ENCODE data around the gene CPLANE1. TPM values are rescaled to one million over a fixed set of nuclear protein-coding genes. Genes with fewer than 3 reads are reported as not detected.

The CPLANE1 gene
- 76.0 and 96.8 TPM in 2 replicates for total RNA-seq (2013; cell fraction: nucleolus; rRNA removed)
- total RNA-seq (2014; rRNA removed) (8.9 and 11.0 TPM in 2 replicates), total RNA-seq (2014; rRNA removed; fragmentation: Illumina TruSeq; extraction: Trizol) (14.8 and 16.7 TPM in 2 replicates), total RNA-seq (2021) (7.4 and 8.2 TPM in 2 replicates), polyA plus RNA-seq (2011; rRNA removed) (10.3 and 14.5 TPM in 2 replicates), polyA plus RNA-seq (2014; fragmentation: Illumina TruSeq; extraction: Trizol) (10.0 and 16.7 TPM in 2 replicates), polyA plus RNA-seq (2014; fragmentation: Nextera tagmentation; extraction: Ambion mirVana) (1 to 10 TPM; 1.7 to 2.1 TPM), polyA plus RNA-seq (2014; rRNA removed) (3.3 and 5.2 TPM in 2 replicates), polyA plus RNA-seq (2016; fragmentation: Nextera tagmentation; extraction: Ambion mirVana) (1 to 10 TPM; 3.3 to 4.7 TPM), polyA minus RNA-seq (2011; rRNA and poly(A)+ RNA removed) (12.7 and 19.4 TPM in 2 replicates), Bru-seq, nascent RNA (percentile 58 among the genes with signal in this experiment), BruChase-seq, experiment 1, labeled RNA remaining after a 6-hour chase (percentile 67 among the genes with signal in this experiment), BruChase-seq, experiment 2, labeled RNA remaining after a 2-hour chase (percentile 65 among the genes with signal in this experiment)
- polyA plus RNA-seq (2011; ENCODE audit: low read depth): 1.3 TPM
- 2.5 and 2.6 TPM in 2 replicates for polyA plus RNA-seq (2011; cell fraction: cytosol; rRNA removed)
- 7.9 and 8.1 TPM in 2 replicates for polyA plus RNA-seq (2011; cell fraction: nucleus; rRNA removed)
- polyA plus RNA-seq (2012): 2.5 and 2.8 TPM in 2 replicates
- 4.9 and 12.5 TPM in 2 replicates for polyA minus RNA-seq (2011; cell fraction: cytosol; rRNA and poly(A)+ RNA removed)
- 15.0 and 27.1 TPM in 2 replicates for polyA minus RNA-seq (2011; cell fraction: nucleus; rRNA and poly(A)+ RNA removed)
- long read RNA-seq, experiment 1: 0 reads
- long read RNA-seq, experiment 2, partial matches to known transcripts: 5 of 9 reads
- long read RNA-seq, experiment 2, other reads (novel, unspliced or antisense): 4 of 9 reads

- WGBS (ENCODE audit: insufficient coverage, insufficient replicate concordance, low lambda C conversion rate, missing lambda C conversion rate): 8% methylated on average over 53 of the region's 88 CpGs
- POLR2A ChIA-PET: interaction anchor here (0.6 to 1.3 kb wide), 2 partner anchors 122 to 511 kb away, joined by 4 to 5 read pairs; partner anchors contain the start of gene NUP155
- SMC1A ChIA-PET (ENCODE audit: uncharacterized antibody, unreplicated experiment): interaction anchor here (0.6 to 1.3 kb wide), 9 partner anchors 22 to 170 kb away, joined by 3 to 4 read pairs (median 3); no protein-coding TSS in a partner anchor
- no peaks in the 10 kb centered on the region for H3K79me2 ChIP-seq (ENCODE audit: control insufficient read depth, insufficient read depth, low read length)
- peak within 1 kb of the TSS; percentile 75 for H2AFZ ChIP-seq (ENCODE audit: control insufficient read depth, low read depth, low read length)
- no peaks in the 10 kb centered on the region for H3K9me3 ChIP-seq (replicated peaks; ENCODE audit: control insufficient read depth, insufficient read depth, low read length)
- no peaks in the 10 kb centered on the region for H3K36me3 ChIP-seq (ENCODE audit: control insufficient read depth in 2 of 2, insufficient read depth in 2 of 2, low read length in 1 of 2)
- peak within 1 kb of the TSS; percentile 82 for H3K4me2 ChIP-seq (ENCODE audit: control insufficient read depth, insufficient read depth)
- H4K20me1 ChIP-seq (ENCODE audit: control insufficient read depth, insufficient read depth): no peaks in the 10 kb centered on the region
- H3K27ac ChIP-seq (ENCODE audit: control insufficient read depth, insufficient read depth): peak within 1 kb of the TSS; percentile 66
- no TSS peak for BruUV-seq (replicated peaks)
- in situ Hi-C loops (cut with MboI): no loop called here
- H3K9ac ChIP-seq (ENCODE audit: control insufficient read depth, insufficient read depth, low read length): peak within 1 kb of the TSS; percentile 71
- ATAC-seq: peak; percentile 92
- intact Hi-C loops (cut with micrococcal nuclease; ENCODE audit: unreplicated experiment): no loop called here
- peak within 1 kb of the TSS; percentile 97 for H3K4me3 ChIP-seq
- RAD21 ChIA-PET (ENCODE audit: unreplicated experiment): interaction anchor here (0.7 kb wide), 1 partner anchor 210 kb away, joined by 3 read pairs; no protein-coding TSS in a partner anchor
- H3K27me3 ChIP-seq (replicated peaks in 1 of 2; ENCODE audit: control insufficient read depth in 2 of 2, insufficient read depth in 2 of 2, low read length in 1 of 2): no peaks in the 10 kb centered on the region
- H3K4me1 ChIP-seq (ENCODE audit: control insufficient read depth, insufficient read depth, low read length): 0 out of 2 replicates have a peak, but pooled peaks cover 3% of the 10 kb centered on the region
- DNase-seq (ENCODE audit: low read depth, low spot score): peak; percentile 17
- CTCF ChIA-PET: no interaction called here
- FAIRE-seq: no peak
- TF ChIP-seq BHLHE40 (IDR thresholded peaks at IDR 0.05; ENCODE audit: borderline replicate concordance in 1 of 2, low read depth in 2 of 2, low read length in 1 of 2) (peak in 1 of 2 experiments; percentile 54; a peak in 2 of 4 replicates), RCOR1 (conservative IDR thresholded peaks at IDR 0.05; ENCODE audit: low read depth, low read length) (no peak), GATAD2B (conservative IDR thresholded peaks at IDR 0.05; ENCODE audit: low read depth) (peak; percentile 95), LARP7 (IDR thresholded peaks at IDR 0.05) (0 out of 2 replicates have a peak, but pooled peaks have one; percentile 51), STAT1 (conservative IDR thresholded peaks at IDR 0.05) (no peak), ZNF217 (IDR thresholded peaks at IDR 0.05) (no peak), ZNF24 (IDR thresholded peaks at IDR 0.05) (no peak), ZNF687 (IDR thresholded peaks at IDR 0.05) (peak; percentile 67; the same call in 1 of the 2 replicates), CTCF (IDR thresholded peaks at IDR 0.05 in 2 of 3, conservative IDR thresholded peaks at IDR 0.05 in 1 of 3; ENCODE audit: control insufficient read depth in 2 of 3, extremely low read depth in 1 of 3, insufficient read depth in 1 of 3, low read depth in 3 of 3, low read length in 3 of 3) (peak in 1 of 3 experiments; percentile 19; a peak in 1 of 6 replicates), SP1 (IDR thresholded peaks at IDR 0.05; ENCODE audit: low read depth, low read length) (no peak), HDAC6 (IDR thresholded peaks at IDR 0.05; ENCODE audit: unreplicated experiment) (peak; percentile 42), NR2F1 (conservative IDR thresholded peaks at IDR 0.05) (peak; percentile 86), NBN (IDR thresholded peaks at IDR 0.05) (no peak), IKZF1 (conservative IDR thresholded peaks at IDR 0.05) (peak; percentile 72)
Measured at GRCh38 chr5:37248970-37249814, at the start of gene CPLANE1. Gene CPLANE1 (minus strand): TSS chr5:37249376. CDS start chr5:37247698, 1,678 bp downstream.
